ENCODE data around the gene CHRDL1. TPM values are rescaled to one million over a fixed set of nuclear protein-coding genes. Genes with fewer than 3 reads are reported as not detected.
A peak's percentile ranks its signal among the peaks of the same experiment; 100 is the strongest.

CHRDL1 gene
- total and polyA plus RNA-seq, 2 experiments from 2014 or later, result 0.06 TPM; not detected in 1

DNA sequence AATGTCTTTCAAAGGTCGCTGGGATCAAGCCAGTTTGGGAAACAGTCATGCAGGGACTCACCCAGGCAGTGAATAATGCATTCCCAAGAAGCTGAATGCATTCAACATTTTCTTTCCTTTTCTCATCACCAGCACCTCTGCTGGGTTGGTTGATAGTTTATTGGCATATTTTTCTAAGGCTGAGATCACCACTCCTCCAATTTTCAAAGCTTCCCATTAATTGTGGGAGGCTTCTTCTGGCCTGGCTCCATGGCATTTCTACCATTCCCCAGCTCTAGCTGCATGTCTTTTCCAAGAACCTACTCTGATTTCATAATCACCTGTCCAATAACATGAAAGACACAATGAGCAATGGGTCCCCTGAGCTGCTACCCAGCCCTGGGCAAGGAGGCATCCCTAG lies 35.8 kb downstream of the CHRDL1 start:
- no peaks in the 10 kb centered on the region for H3K27me3 ChIP-seq (replicated peaks; ENCODE audit: insufficient read depth)
- WGBS, 2 experiments (ENCODE audit: low coverage in 1 of 2, low lambda C conversion rate in 2 of 2, missing lambda C conversion rate in 2 of 2), result 0% methylated on average over 1 of the region's 1 CpG
- peak; percentile 85 for DNase-seq

DNA sequence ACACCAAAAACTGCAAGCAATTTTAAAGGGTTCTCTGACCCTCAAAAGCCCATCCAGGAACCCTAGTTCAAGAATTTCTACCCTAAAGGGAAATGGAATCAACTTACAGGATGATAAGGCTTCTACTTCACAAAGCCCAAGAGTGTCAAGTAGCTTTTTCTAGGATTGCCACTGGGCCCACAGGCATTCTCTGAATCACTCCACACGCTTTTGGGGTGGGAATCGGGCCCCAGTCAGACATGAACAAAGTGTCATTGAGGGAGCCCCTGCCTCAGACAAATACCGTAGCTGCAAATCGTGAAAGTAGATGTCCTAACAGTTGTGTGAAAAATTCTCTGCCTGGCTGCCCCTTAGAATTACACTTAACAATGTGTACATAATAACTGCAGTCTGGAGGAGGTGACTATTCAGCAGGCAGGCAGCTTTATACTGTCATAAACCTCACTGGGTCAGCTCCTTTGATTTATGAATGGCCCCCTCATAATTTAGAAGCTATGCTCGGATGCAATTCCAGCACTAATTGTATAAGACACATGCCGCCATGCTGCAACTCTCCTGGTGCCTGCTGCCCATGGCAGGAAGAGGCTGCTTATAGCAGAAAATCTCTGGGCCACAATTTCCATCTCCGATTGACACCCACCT lies 36.7 kb downstream of the CHRDL1 start:
- in situ Hi-C loops (cut with MboI), result no loop called here
- Histone ChIP-seq H3K9me2 (ENCODE audit: insufficient read depth) (no peaks in the 10 kb centered on the region), H3K9ac (no peak overlapping the region), H4K20me1 (ENCODE audit: insufficient read depth) (no peaks in the 10 kb centered on the region), H3K4me1 (ENCODE audit: insufficient read depth) (peaks cover 11% of the 10 kb centered on the region; the same call in 1 of the 2 replicates), H3K27me3 (replicated peaks; ENCODE audit: insufficient read depth) (no peaks in the 10 kb centered on the region), H3F3A (ENCODE audit: insufficient read depth) (peaks cover 6% of the 10 kb centered on the region; the same call in 1 of the 2 replicates), H3K4me3 (no peak overlapping the region), H3K9me3 (ENCODE audit: low read depth) (no peaks in the 10 kb centered on the region), H3K4me2 (ENCODE audit: unreplicated experiment) (no peak overlapping the region), H3K27ac (peak overlapping the region; percentile 47; the same call in 1 of the 2 replicates), H3K36me3 (ENCODE audit: low read depth) (no peaks in the 10 kb centered on the region), H2AFZ (no peak overlapping the region), H3K79me2 (ENCODE audit: insufficient read depth) (no peaks in the 10 kb centered on the region)
- TF ChIP-seq EZH2 (IDR thresholded peaks at IDR 0.05; ENCODE audit: insufficient read depth, poor library complexity, severe bottlenecking) (no peak), EZH2phosphoT487 (IDR thresholded peaks at IDR 0.05; ENCODE audit: insufficient read depth, low read depth) (no peak)
- 89 to 96% methylated on average over 7 of the region's 7 CpGs for WGBS, 2 experiments (ENCODE audit: low coverage in 1 of 2, low lambda C conversion rate in 2 of 2, missing lambda C conversion rate in 2 of 2)
- DNase-seq, result no peak

More for the DNA sequence above, 35.8 kb downstream of the CHRDL1 start:
- Histone ChIP-seq H3K27ac (no peak overlapping the region), H3K4me3 (no peak overlapping the region), H3K9me3 (ENCODE audit: low read depth) (no peaks in the 10 kb centered on the region), H3F3A (ENCODE audit: insufficient read depth) (peaks cover 6% of the 10 kb centered on the region; the same call in 1 of the 2 replicates), H3K36me3 (ENCODE audit: low read depth) (no peaks in the 10 kb centered on the region), H3K9ac (no peak overlapping the region), H4K20me1 (ENCODE audit: insufficient read depth) (no peaks in the 10 kb centered on the region), H3K4me1 (ENCODE audit: insufficient read depth) (peaks cover 11% of the 10 kb centered on the region; the same call in 1 of the 2 replicates), H3K9me2 (ENCODE audit: insufficient read depth) (no peaks in the 10 kb centered on the region), H2AFZ (no peak overlapping the region), H3K79me2 (ENCODE audit: insufficient read depth) (no peaks in the 10 kb centered on the region), H3K4me2 (ENCODE audit: unreplicated experiment) (no peak overlapping the region)
- in situ Hi-C loops (cut with MboI), result no loop called here
- TF ChIP-seq EZH2phosphoT487 (IDR thresholded peaks at IDR 0.05; ENCODE audit: insufficient read depth, low read depth) (no peak), EZH2 (IDR thresholded peaks at IDR 0.05; ENCODE audit: insufficient read depth, poor library complexity, severe bottlenecking) (no peak)

DNA sequence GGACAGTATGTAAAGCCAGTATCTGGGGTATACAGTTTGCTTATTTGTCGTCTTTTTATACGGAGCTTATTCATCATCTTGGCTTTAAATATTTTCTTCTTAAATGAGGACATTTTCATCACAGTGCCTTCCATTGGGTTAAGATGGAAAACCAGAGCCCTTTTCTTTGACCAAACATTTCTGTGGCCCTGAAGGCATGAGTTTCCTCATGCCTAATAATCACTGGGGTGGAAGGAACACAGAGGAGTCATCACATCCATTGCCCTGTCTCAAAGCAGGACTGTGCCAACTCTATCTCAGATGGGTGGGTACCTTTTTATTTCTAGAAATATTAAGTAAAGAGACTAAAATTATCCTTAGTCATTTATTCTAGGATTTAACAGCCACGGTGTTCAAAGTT lies 40.0 kb downstream of the CHRDL1 start:
- no peak overlapping the region for H3K4me3 ChIP-seq
- peaks cover 6% of the 10 kb centered on the region; the same call in 1 of the 2 replicates for H3F3A ChIP-seq (ENCODE audit: insufficient read depth)
- 70 to 73% methylated on average over 3 of the region's 3 CpGs for WGBS, 2 experiments (ENCODE audit: low coverage in 1 of 2, low lambda C conversion rate in 2 of 2, missing lambda C conversion rate in 2 of 2)
- H3K27ac ChIP-seq, result no peak overlapping the region
- no peak overlapping the region for H2AFZ ChIP-seq
- no peaks in the 10 kb centered on the region for H4K20me1 ChIP-seq (ENCODE audit: insufficient read depth)
- H3K4me2 ChIP-seq (ENCODE audit: unreplicated experiment), result no peak overlapping the region
- DNase-seq, result no peak
- H3K27me3 ChIP-seq (replicated peaks; ENCODE audit: insufficient read depth), result no peaks in the 10 kb centered on the region
- no peaks in the 10 kb centered on the region for H3K9me3 ChIP-seq (ENCODE audit: low read depth)
- in situ Hi-C loops (cut with MboI), result no loop called here
- H3K9me2 ChIP-seq (ENCODE audit: insufficient read depth), result no peaks in the 10 kb centered on the region
- H3K4me1 ChIP-seq (ENCODE audit: insufficient read depth), result peaks cover 11% of the 10 kb centered on the region; the same call in 1 of the 2 replicates
- H3K36me3 ChIP-seq (ENCODE audit: low read depth), result no peaks in the 10 kb centered on the region
- no peak overlapping the region for H3K9ac ChIP-seq
- TF ChIP-seq EZH2 (IDR thresholded peaks at IDR 0.05; ENCODE audit: insufficient read depth, poor library complexity, severe bottlenecking) (no peak), EZH2phosphoT487 (IDR thresholded peaks at IDR 0.05; ENCODE audit: insufficient read depth, low read depth) (no peak)
- H3K79me2 ChIP-seq (ENCODE audit: insufficient read depth), result no peaks in the 10 kb centered on the region

DNA sequence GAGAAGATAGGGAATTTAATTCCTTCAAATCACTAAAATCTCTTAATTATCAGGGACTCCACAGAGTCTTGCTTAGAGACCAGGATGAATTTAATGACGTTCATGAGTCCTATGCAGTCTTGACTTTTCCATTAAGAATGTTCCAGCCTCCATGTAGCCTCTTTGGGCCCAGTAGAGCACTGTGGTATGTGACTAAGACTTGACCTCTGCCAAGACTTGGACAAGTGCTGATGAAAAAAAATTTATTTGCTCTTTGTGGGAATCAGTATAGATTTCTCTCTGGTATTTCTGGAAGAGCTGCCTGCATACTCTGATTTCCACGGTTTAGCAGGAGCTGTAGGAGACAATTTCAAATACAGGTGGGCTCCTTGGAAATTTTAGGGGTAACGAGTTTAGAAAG lies 40.6 kb downstream of the CHRDL1 start:
- H2AFZ ChIP-seq, result no peak overlapping the region
- H3K4me1 ChIP-seq (ENCODE audit: insufficient read depth), result peaks cover 11% of the 10 kb centered on the region; the same call in 1 of the 2 replicates
- no peak overlapping the region for H3K4me3 ChIP-seq
- peaks cover 2% of the 10 kb centered on the region; the same call in 1 of the 2 replicates for H3F3A ChIP-seq (ENCODE audit: insufficient read depth)
- H3K9me2 ChIP-seq (ENCODE audit: insufficient read depth), result no peaks in the 10 kb centered on the region
- H3K27me3 ChIP-seq (replicated peaks; ENCODE audit: insufficient read depth), result no peaks in the 10 kb centered on the region
- in situ Hi-C loops (cut with MboI), result no loop called here
- no peaks in the 10 kb centered on the region for H3K36me3 ChIP-seq (ENCODE audit: low read depth)
- peak; percentile 53 for DNase-seq
- H3K79me2 ChIP-seq (ENCODE audit: insufficient read depth), result no peaks in the 10 kb centered on the region
- no peaks in the 10 kb centered on the region for H4K20me1 ChIP-seq (ENCODE audit: insufficient read depth)
- WGBS, 2 experiments (ENCODE audit: low coverage in 1 of 2, low lambda C conversion rate in 2 of 2, missing lambda C conversion rate in 2 of 2), result 38% methylated on average over 3 of the region's 3 CpGs
- H3K27ac ChIP-seq, result no peak overlapping the region
- TF ChIP-seq EZH2 (IDR thresholded peaks at IDR 0.05; ENCODE audit: insufficient read depth, poor library complexity, severe bottlenecking), result no peak
- TF ChIP-seq EZH2phosphoT487 (IDR thresholded peaks at IDR 0.05; ENCODE audit: insufficient read depth, low read depth), result no peak
- H3K9ac ChIP-seq, result no peak overlapping the region
- H3K4me2 ChIP-seq (ENCODE audit: unreplicated experiment), result no peak overlapping the region
- H3K9me3 ChIP-seq (ENCODE audit: low read depth), result no peaks in the 10 kb centered on the region
